Activated CD4-positive, alpha-beta memory T cell treated with anti-CD3 and anti-CD28 coated beads for 36 hours (primary cell): Measurements from ENCODE around the gene POU5F1. TPM values are rescaled to one million over a fixed set of nuclear protein-coding genes. Genes with fewer than 3 reads are reported as not detected.

Source experiments
- CTCF ChIA-PET: fragments of 350-600 bp; sonication (Branson Sonifier 250); formaldehyde crosslinking; loops from one replicate; lab custom pipeline; 2021; ENCODE audit warnings: antibody characterized with exemption, inconsistent platforms; lab: Charles Lee
- POLR2A ChIA-PET: fragments of 350-600 bp; sonication (Branson Sonifier 250); formaldehyde crosslinking; loops from one replicate; lab custom pipeline; 2021; ENCODE audit warnings: antibody characterized with exemption; lab: Charles Lee
- DNase-seq: peaks from one replicate; pipeline ENCODE4 v3.0.0-alpha.2; 2020
- H3K27ac Mint-ChIP-seq: one replicate; pipeline ENCODE4 v1.8.0; 2021; ENCODE audit warnings: mixed read lengths
- H3K27me3 Mint-ChIP-seq: one replicate; pipeline ENCODE4 v1.8.0; 2021; ENCODE audit warnings: mixed read lengths
- H3K36me3 Mint-ChIP-seq: one replicate; pipeline ENCODE4 v1.8.0; 2021; ENCODE audit warnings: mixed read lengths
- H3K4me1 Mint-ChIP-seq: one replicate; pipeline ENCODE4 v1.8.0; 2021; ENCODE audit warnings: low read depth, mixed read lengths
- H3K4me3 Mint-ChIP-seq: one replicate; pipeline ENCODE4 v1.8.0; 2021; ENCODE audit warnings: mild to moderate bottlenecking, mixed read lengths
- H3K9me3 Mint-ChIP-seq: one replicate; pipeline ENCODE4 v1.8.0; 2021; ENCODE audit warnings: mixed read lengths
- intact Hi-C: fragments of 100-400 bp; cut with micrococcal nuclease; formaldehyde crosslinking; loops from one replicate; pipeline ENCODE4 v1.15.1; 2023
- total RNA-seq, 2 experiments: library from RNA; stranded (reverse); gene quantifications; one replicate each; pipeline ENCODE4 v1.2.3, GENCODE V29; 2021

The POU5F1 gene
- total RNA-seq, 2 experiments from 2014 or later: 0.52 TPM; not detected in 1

DNA sequence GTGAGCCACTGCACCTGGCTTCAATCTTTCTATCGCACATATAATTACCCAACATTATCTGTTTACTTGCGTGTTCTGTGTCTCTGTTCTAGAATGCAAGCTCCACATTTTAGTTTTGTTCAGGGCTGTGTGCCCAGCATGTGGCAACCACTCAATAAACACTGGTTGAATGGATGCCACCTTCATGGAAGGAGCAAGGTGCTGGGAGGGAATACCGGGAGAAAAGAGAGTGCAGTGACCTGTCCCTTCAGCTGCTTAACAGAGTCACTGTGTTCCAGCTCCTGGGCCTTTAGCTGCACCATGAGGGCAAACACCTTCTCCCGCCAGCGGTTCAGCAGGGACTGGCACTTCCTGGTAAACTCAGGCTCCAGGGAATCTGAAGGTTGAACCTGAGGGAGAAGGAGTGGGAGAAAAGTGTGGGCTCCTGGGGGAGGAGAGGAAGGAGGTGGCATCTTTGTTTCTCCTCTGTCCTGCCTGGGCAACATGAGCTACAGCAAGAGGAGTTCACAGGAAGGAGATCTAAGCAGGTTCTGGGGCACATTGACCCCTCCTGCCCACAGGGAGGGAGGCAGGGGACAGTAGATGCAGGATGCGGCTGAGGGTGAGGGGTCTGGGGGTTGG is 20.5 kb downstream of the POU5F1 start:
- ChIA-PET CTCF (interaction anchor here (1.0 kb wide), 1 partner anchor 9 kb away, joined by 3 read pairs; the partner anchor contains the start of gene TCF19), POLR2A (no interaction called here)
- intact Hi-C loops: no loop called here
- Mint-ChIP-seq H3K4me1 (no peaks in the 10 kb centered on the region), H3K36me3 (peaks cover 8% of the 10 kb centered on the region), H3K9me3 (no peaks in the 10 kb centered on the region), H3K27ac (no peak overlapping the region), H3K4me3 (no peak overlapping the region), H3K27me3 (no peaks in the 10 kb centered on the region)
- no peak for DNase-seq

DNA sequence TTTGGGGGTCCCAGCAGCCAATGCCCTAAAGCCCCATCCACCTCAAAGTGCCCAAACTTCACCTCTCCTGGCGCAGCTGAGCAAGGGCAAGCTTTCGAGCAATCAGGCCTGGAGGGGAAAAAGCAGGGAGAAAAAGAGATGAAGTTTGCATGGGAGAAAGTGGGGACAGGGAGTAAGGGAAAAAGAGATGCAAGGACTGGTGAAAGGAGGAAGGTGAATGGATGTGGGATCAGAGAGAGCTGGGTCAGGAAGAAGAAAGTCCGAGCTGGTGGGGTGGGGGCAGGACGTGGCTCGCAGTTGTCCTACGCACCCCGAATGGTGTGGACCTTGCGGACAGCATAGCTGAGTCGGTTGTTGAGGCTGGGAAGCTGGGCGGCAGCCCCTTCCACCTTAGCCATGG is 25.1 kb downstream of the POU5F1 start:
- Mint-ChIP-seq H3K4me3 (no peak overlapping the region), H3K9me3 (no peaks in the 10 kb centered on the region), H3K27ac (no peak overlapping the region), H3K4me1 (no peaks in the 10 kb centered on the region), H3K36me3 (peaks cover 8% of the 10 kb centered on the region), H3K27me3 (no peaks in the 10 kb centered on the region)
- intact Hi-C loops: no loop called here
- POLR2A ChIA-PET: interaction anchor here (1.2 kb wide), 1 partner anchor 29 kb away, joined by 3 read pairs; no protein-coding TSS in a partner anchor
- no peak for DNase-seq
- CTCF ChIA-PET: interaction anchor here (0.6 to 3.4 kb wide), 7 partner anchors 8 to 234 kb away, joined by 3 to 13 read pairs (median 5); no protein-coding TSS in a partner anchor

DNA sequence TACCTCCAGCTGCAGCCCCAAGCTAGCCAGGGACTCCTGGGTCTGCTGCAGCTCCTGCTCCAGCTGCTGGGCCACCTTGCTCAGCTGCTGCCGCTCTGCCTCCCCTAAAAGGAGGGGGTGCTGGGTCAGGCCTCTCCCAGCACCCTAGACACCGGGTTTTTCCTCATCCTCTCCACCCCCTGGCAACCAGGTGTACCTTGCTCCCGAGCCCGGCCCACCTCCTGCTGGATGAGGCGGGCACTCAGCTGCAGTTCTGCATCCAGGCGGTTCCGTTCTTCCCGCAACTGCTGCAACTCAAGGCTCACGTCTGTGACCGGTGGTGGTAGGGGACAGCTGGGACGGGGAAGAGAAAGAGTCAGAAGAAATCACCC is 25.5 kb downstream of the POU5F1 start:
- POLR2A ChIA-PET: no interaction called here
- CTCF ChIA-PET: interaction anchor here (0.8 to 3.4 kb wide), 5 partner anchors 16 to 222 kb away, joined by 3 to 13 read pairs (median 5); no protein-coding TSS in a partner anchor
- Mint-ChIP-seq H3K36me3 (peaks cover 8% of the 10 kb centered on the region), H3K4me3 (no peak overlapping the region), H3K27ac (no peak overlapping the region), H3K27me3 (no peaks in the 10 kb centered on the region), H3K4me1 (no peaks in the 10 kb centered on the region), H3K9me3 (no peaks in the 10 kb centered on the region)
- DNase-seq: no peak
- intact Hi-C loops: no loop called here

- Mint-ChIP-seq H3K4me3 (no peak overlapping the region), H3K36me3 (peaks cover 8% of the 10 kb centered on the region), H3K27ac (no peak overlapping the region), H3K27me3 (no peaks in the 10 kb centered on the region), H3K4me1 (no peaks in the 10 kb centered on the region), H3K9me3 (no peaks in the 10 kb centered on the region)
- intact Hi-C loops: no loop called here
- POLR2A ChIA-PET: no interaction called here
- no peak for DNase-seq
- CTCF ChIA-PET: interaction anchor here (0.7 to 3.4 kb wide), 5 partner anchors 15 to 52 kb away, joined by 3 to 13 read pairs (median 5); no protein-coding TSS in a partner anchor
Measured at GRCh38 chr6:31144296-31144969, 26.0 kb downstream of the POU5F1 start.

GRCh38 chr6:31143148-31143547 is 27.3 kb downstream of the POU5F1 start:
- POLR2A ChIA-PET: no interaction called here
- no peak for DNase-seq
- Mint-ChIP-seq H3K36me3 (peaks cover 8% of the 10 kb centered on the region), H3K27me3 (no peaks in the 10 kb centered on the region), H3K4me1 (no peaks in the 10 kb centered on the region), H3K4me3 (no peak overlapping the region), H3K27ac (no peak overlapping the region), H3K9me3 (no peaks in the 10 kb centered on the region)
- intact Hi-C loops: no loop called here
- CTCF ChIA-PET: interaction anchor here (2.8 kb wide), 1 partner anchor 14 kb away, joined by 9 read pairs; no protein-coding TSS in a partner anchor

DNA sequence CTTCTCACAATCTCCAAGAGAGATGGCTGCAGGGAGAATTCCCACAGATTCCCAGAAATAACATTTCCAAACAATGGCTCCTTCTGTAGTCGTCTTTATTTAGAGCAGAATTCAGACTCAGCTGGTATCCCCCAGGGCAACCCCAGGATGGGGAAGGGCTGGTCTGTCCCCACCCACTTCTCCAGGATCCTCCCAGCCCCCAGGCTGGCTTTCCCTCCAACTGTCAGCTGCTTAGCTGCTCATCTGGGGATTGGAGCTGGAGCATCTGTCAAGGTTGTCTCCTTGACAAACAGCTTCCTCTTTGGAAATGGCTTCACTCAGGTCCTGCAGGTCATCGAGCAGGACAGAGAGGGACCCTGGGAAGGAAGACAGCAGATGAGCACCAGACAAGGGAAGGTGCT is 28.1 kb downstream of the POU5F1 start:
- no peak for DNase-seq
- Mint-ChIP-seq H3K27ac (no peak overlapping the region), H3K36me3 (peaks cover 8% of the 10 kb centered on the region), H3K4me3 (no peak overlapping the region), H3K4me1 (peaks cover 3% of the 10 kb centered on the region), H3K9me3 (no peaks in the 10 kb centered on the region), H3K27me3 (no peaks in the 10 kb centered on the region)
- CTCF ChIA-PET: no interaction called here
- POLR2A ChIA-PET: no interaction called here
- intact Hi-C loops: no loop called here

DNA sequence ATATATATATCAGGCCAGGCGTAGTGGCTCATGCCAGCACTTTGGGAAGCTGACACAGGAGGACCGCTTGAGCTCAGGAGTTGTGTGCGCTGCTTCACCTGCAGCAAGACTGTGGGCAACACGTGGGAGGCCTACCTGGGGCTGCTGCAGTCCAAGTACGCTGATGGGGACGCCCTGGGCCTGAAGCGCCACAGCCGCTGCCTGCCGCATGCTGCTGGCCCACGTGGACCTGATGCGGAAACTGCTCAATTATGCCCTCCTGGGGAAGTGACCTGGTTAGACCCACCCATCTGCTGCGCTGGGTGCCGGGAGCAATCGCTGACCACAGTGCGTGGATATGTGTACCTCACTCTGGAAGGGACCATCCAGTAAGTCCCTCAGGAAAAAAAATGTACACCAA is 29.8 kb downstream of the POU5F1 start:
- Mint-ChIP-seq H3K27me3 (no peaks in the 10 kb centered on the region), H3K36me3 (peaks cover 6% of the 10 kb centered on the region), H3K4me1 (peaks cover 3% of the 10 kb centered on the region), H3K4me3 (no peak overlapping the region), H3K27ac (no peak overlapping the region), H3K9me3 (no peaks in the 10 kb centered on the region)
- intact Hi-C loops: no loop called here
- no peak for DNase-seq
- CTCF ChIA-PET: no interaction called here
- POLR2A ChIA-PET: no interaction called here

- Mint-ChIP-seq H3K36me3 (peaks cover 6% of the 10 kb centered on the region), H3K4me1 (peaks cover 3% of the 10 kb centered on the region), H3K4me3 (no peak overlapping the region), H3K27me3 (no peaks in the 10 kb centered on the region), H3K9me3 (no peaks in the 10 kb centered on the region), H3K27ac (no peak overlapping the region)
- intact Hi-C loops: no loop called here
- no peak for DNase-seq
- CTCF ChIA-PET: interaction anchor here (1.2 to 2.2 kb wide), 5 partner anchors 10 to 228 kb away, joined by 3 to 23 read pairs (median 7); partner anchors contain the start of genes CCHCR1 and TCF19
- POLR2A ChIA-PET: no interaction called here
Measured at GRCh38 chr6:31139599-31139998, 30.9 kb downstream of the POU5F1 start.

DNA sequence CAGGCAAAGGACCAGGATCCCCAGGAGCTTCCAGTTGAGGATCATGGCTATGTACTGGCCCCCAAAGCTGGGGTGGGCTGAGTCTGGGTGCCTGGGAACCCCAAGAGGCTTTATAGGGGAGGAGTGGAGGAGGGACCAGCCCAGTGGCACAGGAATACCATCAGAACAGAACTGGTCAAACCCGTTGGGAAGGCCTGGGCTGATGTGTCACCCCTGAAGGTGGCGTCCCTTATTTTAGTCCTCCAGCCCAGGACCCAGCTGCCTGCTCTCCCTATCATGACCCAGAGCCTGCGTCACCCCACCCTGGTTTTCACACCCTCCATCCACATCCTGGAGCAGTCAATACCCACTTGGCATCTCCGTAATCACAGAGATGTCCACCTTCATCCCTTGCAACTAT is 31.5 kb downstream of the POU5F1 start, which contains the start of gene PSORS1C2:
Gene PSORS1C2, minus strand, starts transcription at position 85 of the 400 bp plus-strand sequence. Its CDS starts 40 bp downstream, at position 45.
- Mint-ChIP-seq H3K9me3 (no peaks in the 10 kb centered on the region), H3K27me3 (no peaks in the 10 kb centered on the region), H3K36me3 (peaks cover 6% of the 10 kb centered on the region), H3K27ac (no peak within 1 kb of the TSS), H3K4me1 (peaks cover 3% of the 10 kb centered on the region), H3K4me3 (no peak within 1 kb of the TSS)
- DNase-seq: no peak
- CTCF ChIA-PET: interaction anchor here (1.1 to 2.2 kb wide), 7 partner anchors 9 to 228 kb away, joined by 3 to 23 read pairs (median 4); partner anchors contain the start of genes CCHCR1 and TCF19
- intact Hi-C loops: no loop called here
- POLR2A ChIA-PET: interaction anchor here (0.6 to 1.1 kb wide), 2 partner anchors 19 to 53 kb away, joined by 3 to 4 read pairs; partner anchors contain the start of genes CCHCR1 and TCF19

DNA sequence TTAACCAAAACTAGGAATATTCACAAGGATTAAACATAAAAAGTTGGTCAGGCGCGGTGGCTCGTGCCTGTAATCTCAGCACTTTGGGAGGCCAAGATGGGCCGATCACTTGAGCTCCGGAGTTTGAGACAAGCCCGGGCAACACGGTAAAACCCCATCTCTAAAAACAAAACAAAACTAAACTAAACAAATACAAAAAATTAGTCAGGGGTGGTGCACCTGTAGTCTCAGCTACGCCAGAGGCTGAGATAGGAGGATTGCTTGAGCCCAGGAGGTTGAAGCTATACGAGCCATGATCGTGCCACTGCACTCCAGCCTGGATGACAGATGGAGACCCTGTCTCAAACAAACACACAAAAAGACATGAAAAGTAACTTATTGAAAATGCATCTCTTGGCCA is 34.8 kb downstream of the POU5F1 start:
- Mint-ChIP-seq H3K4me3 (no peak overlapping the region), H3K27me3 (no peaks in the 10 kb centered on the region), H3K27ac (no peak overlapping the region), H3K9me3 (no peaks in the 10 kb centered on the region), H3K4me1 (peaks cover 3% of the 10 kb centered on the region), H3K36me3 (no peaks in the 10 kb centered on the region)
- intact Hi-C loops: loop anchor here (2.0 kb wide), 1 partner anchor 23 kb away; the partner anchor contains the start of gene TCF19
- ChIA-PET POLR2A (no interaction called here), CTCF (interaction anchor here (1.0 to 1.8 kb wide), 5 partner anchors 10 to 240 kb away, joined by 3 to 12 read pairs (median 3); no protein-coding TSS in a partner anchor)
- DNase-seq: no peak

- DNase-seq: no peak
- ChIA-PET CTCF (interaction anchor here (0.9 to 1.1 kb wide), 3 partner anchors 59 to 234 kb away, joined by 3 read pairs; no protein-coding TSS in a partner anchor), POLR2A (no interaction called here)
- Mint-ChIP-seq H3K27ac (no peak overlapping the region), H3K9me3 (no peaks in the 10 kb centered on the region), H3K27me3 (peaks cover 2% of the 10 kb centered on the region), H3K36me3 (no peaks in the 10 kb centered on the region), H3K4me3 (no peak overlapping the region), H3K4me1 (peaks cover 5% of the 10 kb centered on the region)
- intact Hi-C loops: no loop called here
Measured at GRCh38 chr6:31132806-31133205, 37.7 kb downstream of the POU5F1 start.

DNA sequence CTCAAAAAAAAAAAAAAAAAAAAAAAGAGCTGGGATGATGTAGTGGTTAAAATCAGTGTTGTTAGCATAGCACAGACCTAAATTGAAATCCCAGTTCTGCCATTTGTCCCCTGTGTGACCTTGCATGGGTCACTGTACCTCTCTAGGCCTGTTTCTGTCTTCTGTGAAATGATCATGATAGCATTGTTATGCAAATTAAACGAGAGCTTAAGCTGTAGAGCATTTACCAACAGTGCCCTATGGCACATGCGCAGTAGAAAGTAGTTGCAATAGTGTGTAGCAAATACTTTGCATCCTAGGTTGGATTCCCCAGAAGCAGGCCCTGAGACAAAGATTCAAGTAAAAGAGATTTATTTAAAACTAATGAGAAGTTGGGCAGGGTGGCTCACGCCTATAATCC is 38.9 kb downstream of the POU5F1 start:
- H3K4me1 Mint-ChIP-seq: peaks cover 2% of the 10 kb centered on the region
- no peaks in the 10 kb centered on the region for H3K36me3 Mint-ChIP-seq
- H3K4me3 Mint-ChIP-seq: no peak overlapping the region
- CTCF ChIA-PET: interaction anchor here (1.2 kb wide), 1 partner anchor 235 kb away, joined by 5 read pairs; no protein-coding TSS in a partner anchor
- no peaks in the 10 kb centered on the region for H3K9me3 Mint-ChIP-seq
- no peak overlapping the region for H3K27ac Mint-ChIP-seq
- DNase-seq: no peak
- peaks cover 2% of the 10 kb centered on the region for H3K27me3 Mint-ChIP-seq
- POLR2A ChIA-PET: no interaction called here
- intact Hi-C loops: no loop called here
